HTR-8/SVneo (cell line): ENCODE results near the gene IL34.
A peak's percentile ranks its signal among the peaks of the same experiment; 100 is the strongest.

Source experiments
- DNase-seq: peaks from one replicate; pipeline ENCODE4 v3.0.0; 2011; ENCODE audit warnings: low spot score, mixed read lengths; ENCODE audit not compliant: insufficient read length
- FAIRE-seq: peaks from 2 replicates; lab custom pipeline; 2011; peaks lifted over from hg19 to GRCh38; lab: Jason Lieb, UNC

IL34 gene

DNA sequence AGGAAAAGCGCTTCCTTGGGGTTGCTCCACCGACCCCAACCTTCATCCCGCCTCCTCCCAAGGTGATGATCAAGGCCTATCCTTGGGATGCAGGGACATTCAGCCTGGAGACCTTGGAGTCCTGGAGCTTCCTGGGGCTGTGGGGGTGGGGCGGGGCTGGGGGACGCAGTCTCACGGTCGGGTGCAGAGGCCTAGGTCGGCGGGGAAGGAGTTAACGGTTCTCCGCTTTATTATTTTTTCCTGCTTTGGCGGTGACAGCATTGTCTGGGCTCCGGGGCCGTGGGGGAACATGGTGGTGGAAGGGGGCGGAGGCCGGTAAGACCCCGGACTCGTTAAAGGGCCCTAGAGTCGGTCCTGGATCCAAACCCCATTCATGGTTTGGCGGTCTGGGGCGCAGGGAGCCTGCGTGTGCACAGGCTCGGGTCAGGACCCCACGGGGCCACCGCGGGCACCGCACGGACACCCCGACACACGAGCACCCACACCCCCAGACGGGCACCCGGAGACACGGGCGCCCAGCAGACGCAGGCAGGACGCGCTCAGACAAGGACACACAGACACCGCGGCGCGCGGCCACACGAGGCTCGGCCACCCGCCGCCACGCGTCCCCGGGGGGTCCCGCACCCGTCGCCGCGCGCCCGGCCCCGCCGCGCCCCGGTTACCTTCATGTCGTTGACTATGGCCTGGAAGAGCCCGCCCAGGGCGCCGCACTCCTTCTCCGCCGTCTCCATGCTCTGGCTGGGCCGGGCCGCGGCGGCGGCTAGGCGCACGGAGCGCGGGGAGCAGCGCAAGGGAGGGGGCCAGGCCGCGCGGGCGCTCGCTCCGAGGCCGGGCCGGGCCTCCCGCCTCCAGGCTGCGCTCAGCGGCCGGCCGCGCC lies 38.9 kb downstream of the IL34 start:
- DNase-seq, result no peak
- no peak for FAIRE-seq

DNA sequence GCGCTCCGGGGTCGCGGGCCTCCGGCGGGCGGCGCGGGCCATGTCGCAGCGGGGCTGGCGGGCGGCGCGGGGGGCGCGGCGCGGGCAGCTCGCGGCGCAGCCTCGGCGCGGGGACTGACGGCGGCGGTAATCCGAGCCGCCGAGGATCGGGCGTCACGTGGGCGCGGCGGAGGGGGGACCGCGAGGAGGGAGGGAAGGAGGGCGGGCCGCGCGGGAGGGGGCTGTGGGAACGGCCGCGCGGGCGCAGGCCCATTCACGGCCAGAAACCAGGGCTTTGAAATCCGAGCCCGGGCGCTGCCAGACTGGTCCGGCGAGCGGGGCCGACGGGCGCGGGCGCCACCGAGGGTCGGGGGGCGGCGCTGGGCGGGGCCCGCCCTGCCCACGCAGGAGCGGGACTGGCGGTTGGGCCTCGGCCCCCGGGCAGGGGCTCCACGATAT lies 39.6 kb downstream of the IL34 start, which contains the start of gene MTSS2:
Gene MTSS2, minus strand, starts transcription at position 116 of the 438 bp plus-strand sequence. CDS start 262 bp downstream, outside the sequence.
- DNase-seq, result peak; percentile 83
- FAIRE-seq, result peak; percentile 92

- FAIRE-seq, result no peak
- no peak for DNase-seq
These were observed 40.2 kb downstream of the IL34 start for GRCh38 chr16:70686376-70687101.

GRCh38 chr16:70687102-70687511 lies 40.7 kb downstream of the IL34 start:
- DNase-seq, result no peak
- FAIRE-seq, result no peak

GRCh38 chr16:70687671-70688245 lies 41.4 kb downstream of the IL34 start:
- no peak for DNase-seq
- no peak for FAIRE-seq

GRCh38 chr16:70688246-70688742 lies 41.9 kb downstream of the IL34 start:
- no peak for FAIRE-seq
- no peak for DNase-seq

DNA sequence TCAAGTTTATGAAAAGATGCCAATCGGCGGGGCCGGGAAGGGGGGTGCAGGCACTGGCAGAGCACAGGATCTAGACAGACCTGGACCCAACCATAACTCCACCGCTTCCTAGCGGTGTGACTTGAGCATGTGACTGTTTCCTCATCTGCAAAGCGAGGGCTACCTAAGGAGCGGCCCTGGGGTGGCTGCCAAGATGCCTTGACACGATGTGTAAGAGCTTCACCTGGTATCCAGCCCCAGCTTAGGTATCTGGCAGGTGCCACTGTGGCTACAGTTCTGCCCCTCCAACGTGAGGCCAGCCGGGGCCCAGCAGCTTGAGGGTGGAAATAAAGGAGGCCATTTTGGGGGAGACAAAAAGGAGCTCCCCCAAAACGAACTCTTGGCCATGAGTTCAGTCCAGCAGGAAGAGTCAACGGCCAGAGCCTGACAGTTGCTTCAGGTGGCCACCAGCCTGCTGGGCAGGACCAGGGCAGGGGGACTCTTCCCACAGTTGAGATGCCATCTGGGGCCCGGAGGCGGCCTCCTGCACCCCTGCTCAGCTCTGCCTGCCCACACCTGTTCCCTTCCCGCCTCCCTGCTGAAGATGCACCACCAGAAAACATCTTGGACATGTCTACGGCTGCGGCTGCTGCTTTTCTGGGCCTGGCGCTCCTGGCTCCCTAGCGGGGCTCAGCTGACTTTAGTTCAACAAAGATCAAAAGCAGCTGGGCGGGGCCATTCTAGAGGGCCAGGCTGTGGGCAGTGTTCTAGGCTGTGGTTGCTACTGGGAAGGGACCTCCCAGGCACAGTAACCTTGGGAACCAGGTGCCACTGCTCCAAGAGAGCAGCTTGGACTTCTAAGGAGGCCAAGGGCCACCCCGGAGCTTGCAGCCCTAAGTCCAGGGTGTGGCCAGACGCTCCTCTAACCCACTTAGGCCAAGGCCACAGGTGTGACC lies 42.9 kb downstream of the IL34 start:
- DNase-seq (no peak), FAIRE-seq (no peak)

GRCh38 chr16:70689970-70690891 lies 43.9 kb downstream of the IL34 start:
- DNase-seq (no peak), FAIRE-seq (no peak)

DNA sequence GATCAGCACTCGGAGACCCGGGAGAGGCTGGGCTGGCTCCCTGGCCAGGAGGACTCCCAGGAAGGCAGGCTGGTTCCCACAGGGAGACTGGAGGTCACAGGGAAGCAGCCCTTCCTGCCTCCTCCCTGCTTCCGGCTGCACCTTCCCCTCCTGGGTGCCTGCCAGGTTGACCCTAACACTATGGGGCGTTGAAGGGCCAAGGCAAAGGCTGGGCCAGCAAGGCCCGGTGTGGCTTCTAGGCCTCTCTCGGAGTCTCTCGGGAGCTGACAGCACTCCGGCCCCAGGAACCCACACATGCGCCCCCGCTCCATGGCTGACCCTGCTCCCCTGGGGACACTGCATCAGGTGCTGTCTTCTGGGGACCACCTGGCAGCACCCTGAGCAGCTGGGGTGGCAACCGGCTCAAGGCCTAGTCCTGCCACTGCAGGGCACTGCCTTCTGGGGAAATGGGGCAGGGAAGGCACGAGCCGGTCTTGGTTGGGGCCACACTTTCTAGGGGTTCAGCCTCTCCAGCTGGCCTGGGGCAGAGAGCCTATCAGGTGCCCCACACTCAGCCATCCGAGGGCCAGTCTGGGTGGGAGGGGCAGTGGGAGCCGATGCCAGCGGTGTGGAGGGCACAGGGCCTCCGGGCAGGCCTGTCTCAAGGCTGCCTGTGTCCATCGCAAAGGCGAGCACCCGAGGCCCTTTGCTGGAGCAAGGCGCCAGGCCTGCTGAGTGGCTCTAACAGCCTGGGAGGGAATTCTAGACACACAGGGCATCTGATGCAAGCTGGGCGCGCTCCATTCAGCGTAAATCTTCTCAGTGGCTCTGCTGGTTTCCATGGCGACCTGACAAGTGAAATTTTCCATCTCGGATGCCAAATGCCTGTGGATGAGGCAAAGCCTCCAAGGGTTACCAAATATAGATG lies 45.1 kb downstream of the IL34 start:
- FAIRE-seq (no peak), DNase-seq (no peak)

- FAIRE-seq, result no peak
These were observed 45.9 kb downstream of the IL34 start for GRCh38 chr16:70692130-70692872.

GRCh38 chr16:70692873-70693671 lies 46.7 kb downstream of the IL34 start:
- DNase-seq (no peak), FAIRE-seq (no peak)

More at GRCh38 chr16:70692130-70692872, 45.9 kb downstream of the IL34 start:
- no peak for DNase-seq

GRCh38 chr16:70694088-70694867 lies 47.9 kb downstream of the IL34 start:
- peak; percentile 87 for FAIRE-seq
- DNase-seq, result peak; percentile 93

DNA sequence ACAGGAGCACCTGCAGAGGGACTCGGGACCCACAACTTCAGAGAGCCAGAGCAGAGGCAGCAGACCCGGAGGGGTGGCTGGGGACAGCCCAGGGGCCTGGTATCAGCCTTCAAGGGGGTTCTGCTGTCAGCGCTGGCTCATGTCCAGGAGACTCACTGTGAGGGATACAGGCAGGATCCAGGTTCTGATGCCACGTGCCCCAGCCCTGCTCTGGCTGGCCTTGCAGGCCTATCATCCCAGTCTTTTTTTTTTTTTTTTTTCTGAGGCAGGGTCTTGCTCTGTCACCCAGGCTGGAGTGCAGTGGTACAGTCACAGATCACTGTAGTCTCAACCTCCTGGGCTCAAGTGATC lies 48.5 kb downstream of the IL34 start:
- DNase-seq, result no peak
- FAIRE-seq, result no peak

DNA sequence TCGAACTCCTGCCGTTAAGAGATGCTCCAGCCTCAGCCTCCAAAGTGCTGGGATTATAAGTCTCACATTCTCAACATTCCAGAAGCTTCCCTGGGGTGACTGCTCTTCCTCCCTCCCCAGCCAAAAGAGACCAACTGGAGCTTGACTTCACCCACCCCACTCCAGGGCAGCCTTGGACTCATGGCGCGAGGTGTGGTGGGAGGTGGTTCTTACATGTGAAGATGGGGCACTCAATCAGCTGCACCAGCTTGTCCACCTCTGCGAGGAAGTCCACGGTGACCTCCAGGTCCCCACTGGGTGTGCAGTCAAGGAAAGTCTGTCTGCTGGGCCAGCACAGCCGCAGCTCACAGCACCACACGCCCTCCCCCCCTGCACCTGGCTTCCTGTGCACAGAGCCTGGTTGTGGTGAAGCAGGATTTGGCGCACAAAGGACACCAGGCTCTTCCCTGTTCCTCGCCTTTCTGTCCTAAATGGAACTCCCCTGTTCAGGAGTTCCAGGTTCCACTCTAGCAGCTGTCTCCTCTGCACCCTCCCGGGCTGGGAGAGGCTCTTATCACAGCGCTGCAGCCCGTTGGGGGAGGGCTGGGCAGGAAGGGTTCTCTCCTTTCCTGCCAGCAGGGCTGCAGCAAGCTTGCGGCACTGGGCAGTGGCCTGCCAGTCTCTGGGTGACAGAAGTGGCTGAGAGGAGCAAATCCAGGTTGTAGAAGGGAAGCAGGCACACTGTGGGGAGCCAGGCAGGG lies 49.1 kb downstream of the IL34 start:
- FAIRE-seq (peak; percentile 77), DNase-seq (no peak)

GRCh38 chr16:70696355-70696754 lies 50.0 kb downstream of the IL34 start:
- FAIRE-seq (no peak), DNase-seq (no peak)
